DMS79 treated with DMSO at 0.1 percent for 48 hours (cell line): ENCODE data around the gene HCN1.

Source experiments
- DNase-seq: peaks from one replicate; lab custom pipeline; 2025; lab: John Stamatoyannopoulos, UW

The HCN1 gene

DNA sequence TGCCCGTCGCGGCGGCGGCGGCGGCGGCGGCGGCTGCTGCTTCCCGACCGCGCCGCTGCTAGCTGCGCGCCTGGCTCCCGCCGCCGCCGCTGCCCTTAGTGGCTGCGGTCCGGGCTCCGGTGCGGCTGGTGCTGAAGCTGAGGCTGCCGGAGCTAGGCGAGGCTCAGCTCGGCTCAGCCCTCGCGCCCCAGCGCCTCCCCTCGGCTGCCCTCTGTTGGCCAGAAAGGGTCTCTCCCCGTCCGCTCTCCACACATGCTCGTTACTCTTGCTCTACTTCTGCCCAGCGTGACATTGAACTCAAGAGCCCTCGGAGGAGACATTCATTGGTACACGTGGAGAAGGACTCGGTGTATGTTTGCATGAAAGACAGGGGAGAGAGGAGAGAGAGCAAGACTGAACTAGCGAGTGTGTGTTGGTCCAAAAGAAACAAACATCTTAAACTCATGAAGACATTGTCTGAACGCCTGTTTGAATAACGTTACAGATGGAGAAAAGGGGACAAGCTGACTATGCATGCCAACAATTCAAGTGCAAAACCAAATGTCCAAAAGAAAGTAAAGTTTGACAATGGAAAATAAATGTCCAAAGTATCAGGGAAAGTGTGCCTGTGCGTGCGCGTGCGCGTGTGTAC lies at the start of gene HCN1:
Gene HCN1, minus strand, starts transcription at position 175 of the 631 bp plus-strand sequence.
- no peak for DNase-seq

GRCh38 chr5:45741110-45741509 lies 44.9 kb upstream of the HCN1 start:
- DNase-seq: no peak

- DNase-seq: no peak
Measured at GRCh38 chr5:45737153-45737552, 41.0 kb upstream of the HCN1 start.

- no peak for DNase-seq
Measured at GRCh38 chr5:45725537-45725936, 29.4 kb upstream of the HCN1 start.

DNA sequence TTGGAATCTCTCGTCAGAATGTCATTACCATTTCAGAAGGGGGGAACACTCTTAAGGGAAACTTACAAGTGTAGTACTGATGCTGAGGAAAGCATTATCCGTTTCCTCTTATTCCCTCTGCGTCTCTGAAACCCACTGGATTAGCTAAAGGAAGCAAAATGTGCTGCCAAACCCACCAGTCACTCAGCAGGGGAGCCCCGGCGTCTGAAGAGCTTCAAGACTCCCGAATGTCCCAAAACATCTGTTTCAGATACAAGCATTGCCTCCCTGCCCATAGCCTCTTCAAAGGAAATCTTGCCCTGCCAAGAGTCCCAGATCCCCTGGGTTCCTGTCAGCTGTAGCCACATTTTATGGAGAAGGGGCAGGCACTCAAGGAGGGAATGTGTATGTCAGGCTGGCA lies 1.0 kb upstream of the HCN1 start:
- DNase-seq: no peak

GRCh38 chr5:45695804-45696156 lies 400 bp downstream of the HCN1 start:
- DNase-seq: no peak

GRCh38 chr5:45694971-45695803 lies 993 bp downstream of the HCN1 start:
- DNase-seq: no peak

DNA sequence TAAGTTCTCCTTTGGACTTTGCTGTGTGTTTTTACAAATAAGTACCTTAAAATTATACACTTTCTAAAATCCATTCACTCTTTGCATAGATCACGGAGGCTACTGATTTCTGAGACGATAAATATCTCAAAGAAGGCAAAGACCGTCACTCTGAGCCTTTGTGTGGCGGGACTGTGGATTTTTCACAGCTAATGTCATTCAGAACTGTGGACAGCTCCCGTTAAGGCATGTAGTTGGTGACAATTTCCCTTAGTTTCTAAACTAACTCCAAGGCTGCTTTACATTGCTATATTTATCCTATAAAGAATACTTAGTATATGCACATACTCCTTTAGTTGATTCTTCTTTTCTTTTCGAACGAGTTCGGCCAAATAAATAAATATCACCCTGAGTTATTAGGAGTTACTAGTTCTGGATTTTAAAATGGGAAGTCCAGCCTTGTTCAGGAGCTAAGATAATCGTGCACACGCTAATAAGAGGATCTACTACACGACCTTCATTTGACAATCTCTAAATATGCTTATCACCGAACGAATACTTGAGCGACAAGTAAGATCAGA lies 1.8 kb downstream of the HCN1 start:
- DNase-seq: no peak

GRCh38 chr5:45692481-45692880 lies 3.7 kb downstream of the HCN1 start:
- no peak for DNase-seq

- DNase-seq: no peak
Measured at GRCh38 chr5:45691656-45692055, 4.5 kb downstream of the HCN1 start.

- DNase-seq: no peak
Measured at GRCh38 chr5:45687701-45688100, 8.5 kb downstream of the HCN1 start.

DNA sequence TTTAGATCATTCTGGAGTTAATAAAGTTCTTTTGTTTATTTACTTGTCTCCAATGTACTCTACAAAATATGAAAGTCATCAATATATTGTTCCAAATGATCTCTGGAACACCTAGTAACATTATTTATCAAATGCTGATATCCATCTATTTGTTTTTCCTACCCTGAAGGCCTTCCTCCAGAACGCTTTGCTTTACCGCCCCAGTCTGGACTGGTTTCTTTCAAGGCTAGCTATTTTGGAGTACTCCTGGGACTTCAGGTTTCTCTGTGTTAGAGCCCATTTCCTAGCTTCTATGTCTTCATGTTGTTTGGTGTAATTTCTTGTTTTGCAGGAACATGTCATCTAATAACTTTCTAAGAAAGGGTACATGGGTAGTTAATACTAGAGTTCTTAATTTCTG lies 9.6 kb downstream of the HCN1 start:
- no peak for DNase-seq

- no peak for DNase-seq
Measured at GRCh38 chr5:45684118-45684517, 12.1 kb downstream of the HCN1 start.

GRCh38 chr5:45680950-45681349 lies 15.2 kb downstream of the HCN1 start:
- no peak for DNase-seq

DNA sequence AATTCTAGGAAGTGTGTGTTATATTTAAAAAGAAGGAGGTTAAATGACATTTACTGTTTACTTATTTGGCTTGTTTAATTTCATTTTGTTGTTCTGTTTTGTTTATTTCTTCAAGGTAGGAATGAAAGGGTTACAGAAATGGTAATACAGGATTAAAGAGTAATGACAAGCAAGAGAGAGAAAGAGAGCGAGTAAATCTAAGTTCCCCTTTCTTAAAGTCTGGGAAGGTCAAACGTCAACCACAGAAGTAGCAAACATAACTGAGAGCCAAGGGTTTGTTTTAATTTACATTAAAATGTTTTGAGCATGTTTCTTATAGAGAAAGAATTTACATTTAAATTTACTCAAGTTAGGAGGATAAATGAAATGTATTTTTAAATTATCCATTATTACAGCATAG lies 18.7 kb downstream of the HCN1 start:
- DNase-seq: no peak

DNA sequence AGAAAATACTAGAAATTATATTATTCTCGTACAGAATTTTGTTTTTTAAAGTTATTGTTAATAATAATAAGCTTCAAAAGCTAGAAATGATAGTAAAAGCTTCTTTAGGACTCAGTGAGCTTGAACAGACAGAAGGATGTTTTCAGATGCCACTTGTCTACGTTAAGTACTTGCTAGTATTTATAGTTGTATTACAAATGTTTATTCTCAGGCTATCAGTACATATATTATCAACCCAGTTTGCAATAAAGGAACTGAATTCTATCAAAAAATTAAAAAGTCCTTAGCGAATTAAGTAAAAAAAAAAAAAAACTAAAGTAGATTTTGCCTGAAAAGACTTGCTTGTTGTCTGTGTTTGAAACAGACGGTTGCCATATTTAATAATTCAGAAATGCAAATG lies 23.9 kb downstream of the HCN1 start:
- no peak for DNase-seq

DNA sequence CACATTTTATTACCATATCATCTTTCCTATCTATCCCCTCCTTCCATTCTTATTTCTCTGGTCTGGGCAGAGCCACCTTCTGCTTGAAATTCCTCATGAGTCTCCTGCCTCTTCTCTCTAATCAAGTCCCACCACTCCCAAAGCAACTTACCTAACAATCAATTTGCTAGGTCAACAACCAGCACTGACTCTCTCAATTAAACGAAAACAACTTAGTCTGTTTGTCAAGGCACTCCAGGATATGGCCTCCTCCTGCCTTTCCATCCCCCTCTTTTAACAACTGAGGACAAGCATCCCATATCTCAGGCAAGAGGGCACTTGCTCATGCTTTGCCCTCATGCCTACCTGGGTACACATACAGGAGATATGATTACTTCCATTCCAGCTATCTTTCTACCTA lies 47.4 kb downstream of the HCN1 start:
- no peak for DNase-seq

- DNase-seq: no peak
Measured at GRCh38 chr5:45643056-45643455, 53.1 kb downstream of the HCN1 start.

DNA sequence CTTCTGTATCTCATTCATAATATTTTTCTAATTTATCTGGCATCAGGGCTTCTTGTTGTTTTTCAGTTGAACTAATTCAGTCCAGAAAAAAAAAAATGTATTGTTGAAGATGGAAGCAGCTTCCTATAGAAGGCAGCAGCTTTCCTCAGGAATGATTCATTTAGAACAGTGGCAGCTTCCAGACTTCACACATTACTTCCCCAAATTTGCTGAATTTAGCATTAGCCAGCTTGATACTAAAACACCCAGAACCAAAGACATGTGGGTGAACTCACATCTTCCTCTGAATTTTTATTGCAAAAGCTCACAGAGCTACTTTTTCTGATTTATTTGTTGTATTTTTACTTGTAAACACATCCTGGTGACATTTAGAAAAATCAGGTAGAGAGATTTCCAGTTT lies 53.8 kb downstream of the HCN1 start:
- DNase-seq: no peak

GRCh38 chr5:45639040-45639439 lies 57.1 kb downstream of the HCN1 start:
- no peak for DNase-seq

- DNase-seq: no peak
Measured at GRCh38 chr5:45627076-45627656, 69.0 kb downstream of the HCN1 start.

GRCh38 chr5:45623832-45624231 lies 72.3 kb downstream of the HCN1 start:
- DNase-seq: no peak

DNA sequence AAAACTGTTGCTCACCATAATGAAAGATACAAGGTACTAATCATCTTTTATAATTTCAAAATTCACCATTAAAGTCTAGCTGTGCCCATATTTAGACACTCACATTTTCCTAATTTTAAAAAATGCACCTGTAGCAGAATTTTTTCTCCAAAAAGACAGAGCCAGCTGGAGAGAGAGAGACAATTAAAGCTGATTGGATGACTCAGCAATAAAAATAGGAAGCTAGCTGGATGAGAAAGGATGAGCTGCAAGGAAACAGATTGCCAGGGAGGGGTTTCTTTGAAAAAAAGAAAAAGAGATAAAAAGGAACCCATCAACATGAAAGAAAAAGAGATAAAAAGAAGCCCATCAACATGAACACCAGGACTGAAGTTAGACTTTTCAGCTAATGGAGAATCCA lies 73.8 kb downstream of the HCN1 start:
- no peak for DNase-seq
